AG10803 (cell line): ENCODE results near the gene PA2G4.

ENCODE experiments used
- DNase-seq: peaks from one replicate; pipeline ENCODE4 v3.0.0; 2010; ENCODE audit warnings: low read depth
- H3K4me3 ChIP-seq: 2 replicates; pipeline ENCODE4 v1.5.1; 2011; ENCODE audit warnings: mild to moderate bottlenecking, low read length, control low read depth
- CTCF ChIP-seq: conservative IDR thresholded peaks from 2 replicates; pipeline ENCODE4 v1.5.1; 2011; ENCODE audit warnings: mild to moderate bottlenecking, low read length, control low read depth, inconsistent platforms

Gene PA2G4

GRCh38 chr12:56119361-56119796 lies 15.0 kb downstream of the PA2G4 start:
- DNase-seq: peak; percentile 96
- H3K4me3 ChIP-seq: peak overlapping the region; percentile 90
- peak; percentile 85 for TF ChIP-seq CTCF

GRCh38 chr12:56120158-56120846 lies 15.9 kb downstream of the PA2G4 start:
- H3K4me3 ChIP-seq: no peak overlapping the region
- no peak for DNase-seq
- no peak for TF ChIP-seq CTCF

GRCh38 chr12:56121204-56121870 lies 17.0 kb downstream of the PA2G4 start:
- TF ChIP-seq CTCF: no peak
- DNase-seq: no peak
- no peak overlapping the region for H3K4me3 ChIP-seq

- H3K4me3 ChIP-seq: no peak overlapping the region
- peak; percentile 21 for DNase-seq
- TF ChIP-seq CTCF: no peak
Measured at GRCh38 chr12:56122637-56123036, 18.3 kb downstream of the PA2G4 start.

GRCh38 chr12:56124133-56124532 lies 19.8 kb downstream of the PA2G4 start:
- TF ChIP-seq CTCF: no peak
- no peak overlapping the region for H3K4me3 ChIP-seq
- DNase-seq: no peak

- no peak for TF ChIP-seq CTCF
- no peak for DNase-seq
- peak overlapping the region; percentile 59; the same call in 1 of the 2 replicates for H3K4me3 ChIP-seq
Measured at GRCh38 chr12:56126732-56127239, 22.4 kb downstream of the PA2G4 start.

GRCh38 chr12:56127485-56127887 lies 23.1 kb downstream of the PA2G4 start:
- peak overlapping the region; percentile 59 for H3K4me3 ChIP-seq
- no peak for TF ChIP-seq CTCF
- no peak for DNase-seq
